Stomach smooth muscle (tissue), 2 donors: ENCODE data around the gene CHRNA5.
A peak's percentile ranks its signal among the peaks of the same experiment; 100 is the strongest.

Experiments used
- H3K27ac ChIP-seq: one replicate; pipeline ENCODE4 v1.7.0; 2013; ENCODE audit warnings: mild to moderate bottlenecking, low read length, inconsistent platforms
- H3K27me3 ChIP-seq, 2 donors: one replicate each; pipeline ENCODE4 v1.7.0; 2013; ENCODE audit warnings: low read length in 2 of 2; ENCODE audit not compliant: insufficient read depth in 2 of 2, control insufficient read depth in 1 of 2
- H3K36me3 ChIP-seq, 2 donors: one replicate each; pipeline ENCODE4 v1.7.0; 2013; ENCODE audit warnings: low read length in 2 of 2; ENCODE audit not compliant: control insufficient read depth in 2 of 2, insufficient read depth in 2 of 2
- H3K4me1 ChIP-seq: one replicate; pipeline ENCODE4 v1.7.0; 2013; ENCODE audit warnings: low read length; ENCODE audit not compliant: control insufficient read depth, insufficient read depth
- H3K4me3 ChIP-seq, 2 donors: one replicate each; pipeline ENCODE4 v1.7.0; 2013; ENCODE audit warnings: low read length in 2 of 2
- H3K9ac ChIP-seq, 2 donors: one replicate each; pipeline ENCODE4 v1.7.0; 2013; ENCODE audit warnings: low read length in 2 of 2, mild to moderate bottlenecking in 1 of 2
- H3K9me3 ChIP-seq, 2 donors: one replicate each; pipeline ENCODE4 v1.7.0; 2013; ENCODE audit warnings: low read length in 2 of 2; ENCODE audit not compliant: control insufficient read depth in 2 of 2
- donor health status: healthy.
- donor health status: Pancreatic carcinoma.

Gene CHRNA5

DNA sequence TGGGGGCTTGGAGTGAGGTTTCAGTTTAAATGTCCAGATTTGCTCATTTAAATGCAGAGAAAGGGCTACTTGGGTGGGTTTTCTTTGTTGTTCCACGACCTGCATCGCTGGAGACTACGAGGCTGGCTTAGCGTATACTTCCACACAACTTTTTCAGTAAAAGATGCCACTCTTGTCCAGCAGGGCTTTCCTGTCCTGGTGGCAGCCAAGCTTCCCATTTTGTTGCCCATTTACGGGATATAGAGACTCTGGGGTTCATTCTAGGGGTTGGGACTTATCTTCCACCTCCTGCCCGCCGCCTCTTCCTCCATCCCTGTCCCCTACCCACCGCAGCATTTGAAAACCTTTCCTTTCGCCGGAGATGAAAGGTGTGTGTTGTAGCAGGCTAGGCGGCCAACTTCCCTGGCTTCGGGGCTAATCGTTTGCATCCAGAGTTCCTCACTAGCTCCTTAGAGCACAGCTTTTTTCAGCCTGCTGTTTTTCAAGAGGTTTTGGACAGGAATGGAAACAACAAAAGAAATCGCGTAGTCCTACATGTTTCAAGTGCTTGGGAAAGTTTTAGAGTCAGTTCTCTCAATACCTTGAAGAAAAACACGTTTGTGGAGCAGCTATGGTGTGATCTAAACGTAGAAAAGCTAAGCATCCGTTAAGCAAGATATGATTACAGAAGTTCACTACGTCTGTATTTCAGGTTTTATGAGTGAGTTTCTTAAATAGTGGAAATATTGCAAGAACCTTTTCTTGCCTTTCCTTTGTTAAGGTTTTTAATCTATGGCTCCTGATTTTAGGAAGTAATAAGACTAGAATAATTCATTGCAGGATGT, 843 bp downstream of the CHRNA5 start:
- Histone ChIP-seq H3K27ac (no peak overlapping the region), H3K9ac (peak overlapping the region; percentile 51 to 59), H3K4me3 (peak overlapping the region; percentile 63 to 77), H3K36me3 (no peaks in the 10 kb centered on the region), H3K9me3 (no peaks in the 10 kb centered on the region), H3K27me3 (no peaks in the 10 kb centered on the region), H3K4me1 (peaks cover 9% of the 10 kb centered on the region)

GRCh38 chr15:78567531-78567930, 2.2 kb downstream of the CHRNA5 start:
- Histone ChIP-seq H3K36me3 (no peaks in the 10 kb centered on the region), H3K4me3 (no peak overlapping the region), H3K9ac (no peak overlapping the region), H3K27ac (no peak overlapping the region), H3K27me3 (no peaks in the 10 kb centered on the region), H3K9me3 (no peaks in the 10 kb centered on the region), H3K4me1 (peaks cover 9% of the 10 kb centered on the region)

- Histone ChIP-seq H3K4me3 (no peak overlapping the region), H3K9ac (no peak overlapping the region), H3K9me3 (no peaks in the 10 kb centered on the region), H3K4me1 (peaks cover 5% of the 10 kb centered on the region), H3K27ac (no peak overlapping the region), H3K36me3 (no peaks in the 10 kb centered on the region), H3K27me3 (no peaks in the 10 kb centered on the region)
These were observed 5.4 kb downstream of the CHRNA5 start for GRCh38 chr15:78570710-78571109.

- Histone ChIP-seq H3K27ac (no peak overlapping the region), H3K4me3 (no peak overlapping the region), H3K9ac (no peak overlapping the region), H3K27me3 (no peaks in the 10 kb centered on the region), H3K4me1 (no peaks in the 10 kb centered on the region), H3K36me3 (no peaks in the 10 kb centered on the region), H3K9me3 (no peaks in the 10 kb centered on the region)
These were observed 6.1 kb downstream of the CHRNA5 start for GRCh38 chr15:78571382-78571781.

DNA sequence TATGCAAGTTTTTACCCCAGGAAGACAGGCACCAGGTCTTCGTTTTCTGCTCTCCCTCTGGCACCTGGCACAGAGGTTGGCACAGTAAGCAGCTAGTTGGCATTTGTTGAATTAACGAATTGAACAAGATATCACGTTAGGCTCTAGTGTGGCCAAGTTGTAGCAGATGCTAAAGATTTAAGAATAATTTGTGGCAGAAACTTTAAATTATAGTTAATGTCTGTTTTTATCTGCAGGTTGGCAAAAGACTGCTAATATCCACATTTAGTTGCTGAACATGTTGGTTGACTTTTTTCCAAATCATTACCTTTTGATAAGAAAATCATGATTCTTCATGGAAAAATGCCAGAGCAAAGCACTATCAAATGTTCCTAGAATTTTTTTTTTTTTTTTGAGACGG, 8.1 kb downstream of the CHRNA5 start:
- Histone ChIP-seq H3K9ac (no peak overlapping the region), H3K4me1 (no peaks in the 10 kb centered on the region), H3K4me3 (no peak overlapping the region), H3K36me3 (no peaks in the 10 kb centered on the region), H3K27me3 (no peaks in the 10 kb centered on the region), H3K27ac (no peak overlapping the region), H3K9me3 (no peaks in the 10 kb centered on the region)

GRCh38 chr15:78574944-78575343, 9.6 kb downstream of the CHRNA5 start:
- no peaks in the 10 kb centered on the region for H3K4me1 ChIP-seq
- no peak overlapping the region for H3K9ac ChIP-seq
- H3K27me3 ChIP-seq, result no peaks in the 10 kb centered on the region

GRCh38 chr15:78597583-78597982, 32.3 kb downstream of the CHRNA5 start:
- Histone ChIP-seq H3K27ac (no peak overlapping the region), H3K9me3 (no peaks in the 10 kb centered on the region), H3K4me3 (no peak overlapping the region), H3K4me1 (no peaks in the 10 kb centered on the region), H3K36me3 (peaks cover 3 to 12% of the 10 kb centered on the region in 2 donors), H3K9ac (no peak overlapping the region), H3K27me3 (no peaks in the 10 kb centered on the region)

More at GRCh38 chr15:78574944-78575343, 9.6 kb downstream of the CHRNA5 start:
- Histone ChIP-seq H3K36me3 (no peaks in the 10 kb centered on the region), H3K27ac (no peak overlapping the region), H3K4me3 (no peak overlapping the region), H3K9me3 (no peaks in the 10 kb centered on the region)

DNA sequence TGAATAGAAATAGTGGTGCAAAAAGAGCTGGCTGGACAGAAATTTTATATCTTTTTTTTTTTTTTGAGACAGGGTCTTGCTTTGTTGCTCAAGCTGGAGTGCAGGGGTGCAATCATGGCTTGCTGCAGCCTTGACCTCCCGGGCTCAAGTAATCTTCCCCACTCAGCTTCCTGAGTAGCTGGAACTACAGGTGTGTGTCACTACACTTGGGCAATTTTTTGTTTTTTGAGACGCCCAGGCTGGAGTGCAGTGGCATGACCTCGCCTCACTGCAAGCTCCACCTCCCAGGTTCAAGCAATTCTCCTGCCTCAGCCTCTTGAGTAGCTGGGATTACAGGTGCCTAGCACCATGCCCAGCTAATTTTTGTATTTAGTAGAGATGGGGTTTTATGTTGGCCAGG, 33.0 kb downstream of the CHRNA5 start:
- Histone ChIP-seq H3K9me3 (no peaks in the 10 kb centered on the region), H3K4me1 (no peaks in the 10 kb centered on the region), H3K9ac (no peak overlapping the region), H3K27ac (no peak overlapping the region), H3K4me3 (no peak overlapping the region), H3K36me3 (peaks cover 3 to 12% of the 10 kb centered on the region in 2 donors), H3K27me3 (no peaks in the 10 kb centered on the region)

DNA sequence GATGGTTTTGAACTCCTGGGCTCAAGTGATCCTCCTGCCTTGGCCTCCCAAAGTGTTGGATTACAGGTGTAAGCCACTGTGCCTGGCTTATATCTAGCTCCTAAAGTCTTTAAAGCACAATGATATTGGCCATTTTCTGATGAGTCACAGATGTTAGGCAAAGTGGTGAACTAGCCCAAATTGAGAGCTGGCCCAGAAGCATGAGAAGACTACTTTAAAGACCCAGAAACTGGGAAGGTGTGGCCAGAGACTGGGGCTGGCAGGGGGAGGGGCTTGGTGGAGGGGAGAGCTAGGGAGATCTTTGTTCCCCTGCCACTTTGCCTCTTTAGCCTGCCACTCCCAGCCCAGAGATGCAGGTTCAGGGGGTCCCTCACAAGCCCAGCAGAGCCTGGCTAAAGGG, 33.9 kb downstream of the CHRNA5 start:
- H3K9ac ChIP-seq, result no peak overlapping the region
- H3K9me3 ChIP-seq, result no peaks in the 10 kb centered on the region
- no peak overlapping the region for H3K4me3 ChIP-seq
- H3K36me3 ChIP-seq, result peaks cover 3 to 12% of the 10 kb centered on the region in 2 donors
- H3K27me3 ChIP-seq, result no peaks in the 10 kb centered on the region
- no peaks in the 10 kb centered on the region for H3K4me1 ChIP-seq
- no peak overlapping the region for H3K27ac ChIP-seq

DNA sequence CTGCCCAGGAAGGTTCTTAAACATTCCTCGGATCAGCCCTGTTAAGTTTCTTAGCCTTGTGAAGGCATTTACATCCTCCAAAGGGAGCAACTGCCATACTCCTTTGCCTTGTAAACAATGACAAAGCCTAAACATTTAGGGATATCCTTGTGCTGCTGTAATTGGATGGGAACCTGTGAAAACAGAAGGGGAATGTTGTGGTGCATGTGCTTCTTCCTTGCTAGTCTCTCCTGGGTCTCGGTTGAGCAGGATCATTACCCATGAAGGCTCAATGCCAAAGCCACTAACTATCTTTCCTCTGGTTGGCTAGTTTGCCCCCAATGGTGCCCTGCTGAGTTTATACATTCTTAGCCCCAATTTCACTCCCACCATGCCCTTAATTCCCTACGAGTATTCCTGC, 38.1 kb downstream of the CHRNA5 start:
- Histone ChIP-seq H3K27ac (no peak overlapping the region), H3K4me1 (no peaks in the 10 kb centered on the region), H3K36me3 (peaks cover 3 to 8% of the 10 kb centered on the region in 2 donors), H3K9me3 (no peaks in the 10 kb centered on the region), H3K27me3 (no peaks in the 10 kb centered on the region), H3K9ac (no peak overlapping the region), H3K4me3 (no peak overlapping the region)

GRCh38 chr15:78604420-78604819, 39.1 kb downstream of the CHRNA5 start:
- no peak overlapping the region for H3K4me3 ChIP-seq
- no peak overlapping the region for H3K9ac ChIP-seq
- no peak overlapping the region for H3K27ac ChIP-seq
- no peaks in the 10 kb centered on the region for H3K27me3 ChIP-seq
- H3K9me3 ChIP-seq, result no peaks in the 10 kb centered on the region
- peaks cover 3 to 8% of the 10 kb centered on the region in 2 donors for H3K36me3 ChIP-seq
- H3K4me1 ChIP-seq, result no peaks in the 10 kb centered on the region
